HG02571 (cell line): Measurements from ENCODE around the gene MACIR.

ENCODE experiments used
- ATAC-seq: cut with Tn5 transposase; IDR thresholded peaks from one replicate; pipeline ENCODE4 v1.9.1; 2021; ENCODE audit warnings: mild to moderate bottlenecking, moderate library complexity; ENCODE audit not compliant: unreplicated experiment

The MACIR gene

GRCh38 chr5:103244398-103244797 is 14.2 kb upstream of the MACIR start:
- no peak for ATAC-seq

- no peak for ATAC-seq
Observed at GRCh38 chr5:103245761-103246160, 12.8 kb upstream of the MACIR start.

GRCh38 chr5:103247118-103247517 is 11.4 kb upstream of the MACIR start:
- ATAC-seq, result no peak

DNA sequence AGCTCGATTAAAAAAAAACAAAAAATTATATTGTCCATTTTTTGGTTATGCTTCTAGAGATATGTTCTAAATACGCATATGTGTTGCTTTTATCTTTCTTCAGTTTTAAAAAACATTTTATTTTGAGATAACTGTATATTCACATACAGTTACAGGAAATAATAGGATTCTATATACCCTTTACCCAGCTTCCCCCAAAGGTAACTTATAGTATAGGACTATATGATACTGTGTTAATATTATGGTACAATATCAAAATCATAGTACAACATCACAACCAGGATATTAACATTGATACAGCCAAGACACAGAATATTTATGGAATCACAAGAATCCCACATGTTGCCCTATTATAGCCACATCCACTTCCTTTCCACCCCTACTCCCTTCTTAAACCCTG is 9.5 kb upstream of the MACIR start:
- ATAC-seq, result no peak

DNA sequence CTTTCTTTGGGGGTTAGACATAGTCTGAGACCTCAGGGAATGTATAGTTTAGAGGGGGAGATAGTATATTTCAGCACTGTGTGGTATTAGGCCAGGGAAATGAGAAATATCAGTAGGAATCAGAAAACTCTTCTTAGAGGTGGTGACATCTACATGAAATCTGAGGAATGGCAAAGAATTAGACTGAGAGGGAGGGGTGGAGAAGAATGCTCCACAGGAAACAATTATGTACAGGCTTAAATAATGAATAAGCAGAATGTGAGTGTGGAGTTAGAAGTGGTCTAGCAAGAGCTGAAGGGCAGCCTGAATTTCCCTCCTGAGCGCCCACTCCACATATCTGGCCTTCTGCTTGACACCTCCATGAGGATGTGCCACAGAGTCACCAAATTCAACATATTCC is 3.6 kb upstream of the MACIR start:
- no peak for ATAC-seq

- no peak for ATAC-seq
Observed at GRCh38 chr5:103255691-103256090, 2.9 kb upstream of the MACIR start.

GRCh38 chr5:103256178-103256577 is 2.4 kb upstream of the MACIR start:
- no peak for ATAC-seq

DNA sequence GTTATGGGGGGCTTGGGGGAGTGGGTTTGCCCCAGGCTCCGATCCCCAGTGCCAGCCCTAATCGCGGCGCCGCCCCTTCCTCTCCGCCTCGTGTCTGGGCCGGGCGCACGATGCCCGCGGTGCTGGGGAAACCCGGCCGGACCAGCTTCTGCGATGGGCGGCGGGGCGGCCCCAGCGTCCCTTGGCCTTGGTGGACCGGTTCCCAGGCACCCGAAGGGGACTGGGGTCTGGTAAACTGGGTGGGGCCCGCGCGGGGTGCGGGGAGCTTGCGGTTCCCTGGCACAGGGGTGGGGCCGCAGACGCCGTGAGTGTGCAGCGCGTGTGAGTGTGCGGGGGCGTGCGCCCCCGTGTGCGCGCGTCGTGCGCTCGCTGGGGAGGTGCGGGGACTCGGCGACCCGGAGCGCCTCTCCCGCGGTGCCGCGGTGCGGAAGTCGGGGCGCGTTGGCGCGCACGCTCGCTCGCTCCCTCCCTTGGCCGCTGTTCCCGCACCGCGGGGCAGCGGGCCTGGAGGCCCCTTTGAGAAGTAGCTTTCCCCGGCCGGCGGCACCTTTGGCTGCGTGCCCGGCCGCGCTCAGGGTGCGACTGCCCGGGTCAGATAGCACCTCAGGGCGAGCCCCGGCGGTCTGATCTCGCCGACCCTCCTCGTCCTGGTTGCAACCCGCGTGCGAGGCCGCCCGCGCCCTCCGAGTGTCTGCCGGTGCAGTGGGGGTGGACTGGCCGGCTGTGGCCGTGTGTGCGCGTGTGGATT is 568 bp downstream of the MACIR start:
- ATAC-seq, result peak; percentile 36

DNA sequence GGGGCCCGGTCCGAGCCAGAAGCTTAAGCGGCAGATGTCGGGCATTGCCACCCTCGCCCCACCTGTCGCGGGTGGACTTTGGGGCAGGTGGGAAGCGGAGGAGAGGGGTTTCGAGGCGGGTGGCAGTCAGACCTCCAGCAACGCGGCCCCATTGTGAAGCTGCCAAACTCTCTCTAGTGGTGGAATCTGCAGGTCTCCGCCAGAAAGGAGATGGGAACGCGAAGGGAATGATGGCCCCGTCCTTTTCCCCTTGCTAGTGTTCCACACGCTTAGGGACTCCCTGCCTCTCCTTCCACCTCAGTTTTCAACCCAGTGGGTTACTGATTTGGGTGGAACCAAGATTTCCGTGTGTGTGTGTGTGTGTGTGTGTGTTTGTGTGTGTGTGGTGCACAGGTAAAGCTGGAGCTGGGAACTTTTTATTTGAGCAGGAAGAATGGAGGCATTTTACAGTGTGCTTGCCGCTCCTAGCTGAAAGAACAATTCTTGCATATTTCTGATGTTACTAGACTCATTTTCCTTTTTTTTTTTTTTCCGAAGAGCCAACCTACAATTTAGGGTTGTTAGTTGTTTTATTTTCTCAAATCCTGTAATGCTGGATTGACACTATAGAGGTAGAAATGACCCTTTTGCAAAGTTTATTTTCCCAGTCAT is 1.3 kb downstream of the MACIR start:
- ATAC-seq, result no peak

DNA sequence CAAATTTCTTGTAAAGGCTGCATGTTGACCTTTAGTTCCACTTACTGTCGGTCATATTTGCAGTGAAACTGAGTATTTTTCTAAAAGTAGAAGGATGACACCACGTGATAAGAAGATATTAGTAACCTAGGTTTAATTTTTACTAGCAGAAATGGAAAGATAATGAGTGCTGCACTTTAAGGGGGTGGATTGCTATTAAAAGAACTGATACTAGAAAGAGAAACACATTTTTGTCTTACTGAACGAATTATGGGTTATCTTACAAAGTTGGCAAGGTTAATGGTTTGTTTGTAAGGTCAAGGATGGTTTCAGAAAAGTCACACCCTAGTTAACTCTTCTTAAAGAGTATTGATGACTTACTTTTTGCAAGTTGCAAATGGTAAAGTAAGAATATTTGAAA is 2.4 kb downstream of the MACIR start:
- peak; percentile 23 for ATAC-seq

DNA sequence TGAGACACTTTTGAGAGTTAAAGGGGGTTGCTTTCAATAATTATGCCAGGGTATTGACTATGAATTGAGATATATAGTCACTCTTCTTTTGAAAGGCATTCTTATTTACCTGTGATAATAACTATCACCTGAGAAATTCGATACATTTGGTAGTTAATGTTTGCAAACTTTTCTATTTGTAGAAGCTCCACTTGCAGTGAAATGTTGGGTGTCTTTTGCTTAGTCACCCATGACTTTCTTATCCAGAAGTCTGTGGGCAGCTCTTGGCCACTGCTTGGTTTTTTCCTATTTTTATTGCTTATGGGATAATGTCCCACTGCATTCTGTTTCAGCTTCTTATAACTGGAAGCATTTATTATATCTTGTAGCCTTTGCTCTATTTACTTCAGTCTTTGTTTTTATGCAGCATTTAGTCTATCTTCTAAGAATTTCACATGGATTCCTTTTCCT is 3.9 kb downstream of the MACIR start:
- ATAC-seq, result no peak

DNA sequence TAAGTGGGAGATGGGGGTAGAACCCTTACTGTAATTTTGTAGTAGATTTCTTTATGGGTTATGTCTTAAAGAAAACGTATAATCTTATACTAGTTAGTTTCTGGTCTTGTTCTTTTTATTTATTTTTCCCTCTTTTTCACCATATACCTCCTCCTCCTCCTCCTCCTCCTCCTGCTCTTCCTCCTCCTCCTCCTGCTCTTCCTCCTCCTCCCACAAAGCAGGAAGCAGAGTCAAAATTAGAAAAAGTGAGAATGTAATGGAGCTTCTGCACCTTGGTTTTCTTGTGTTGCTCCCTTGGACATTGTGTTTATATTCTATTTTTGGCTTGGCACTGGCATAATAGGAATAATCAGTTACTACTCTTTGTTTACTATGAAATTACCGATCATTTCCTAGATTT is 4.5 kb downstream of the MACIR start:
- ATAC-seq, result no peak

DNA sequence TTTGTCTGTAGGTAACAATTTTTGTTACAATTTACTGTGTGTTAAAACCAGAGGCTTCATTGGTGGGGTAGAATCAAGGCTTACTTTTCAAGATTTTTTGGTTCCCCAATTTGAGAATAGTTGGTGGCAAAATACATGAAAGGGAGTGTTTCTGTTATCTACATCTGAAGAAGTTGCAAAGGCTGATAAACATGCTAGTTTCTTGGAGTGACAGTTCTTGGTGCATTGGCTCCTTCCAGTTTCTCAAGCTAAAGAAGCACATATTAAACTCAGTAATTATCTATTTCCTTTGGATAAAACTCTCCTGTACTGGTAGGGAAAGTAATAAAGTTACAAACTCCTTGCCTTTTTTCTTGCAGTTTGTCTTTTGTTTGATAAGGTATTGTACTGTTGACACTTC is 5.9 kb downstream of the MACIR start:
- no peak for ATAC-seq

GRCh38 chr5:103270581-103270980 is 12.0 kb downstream of the MACIR start:
- ATAC-seq, result no peak

DNA sequence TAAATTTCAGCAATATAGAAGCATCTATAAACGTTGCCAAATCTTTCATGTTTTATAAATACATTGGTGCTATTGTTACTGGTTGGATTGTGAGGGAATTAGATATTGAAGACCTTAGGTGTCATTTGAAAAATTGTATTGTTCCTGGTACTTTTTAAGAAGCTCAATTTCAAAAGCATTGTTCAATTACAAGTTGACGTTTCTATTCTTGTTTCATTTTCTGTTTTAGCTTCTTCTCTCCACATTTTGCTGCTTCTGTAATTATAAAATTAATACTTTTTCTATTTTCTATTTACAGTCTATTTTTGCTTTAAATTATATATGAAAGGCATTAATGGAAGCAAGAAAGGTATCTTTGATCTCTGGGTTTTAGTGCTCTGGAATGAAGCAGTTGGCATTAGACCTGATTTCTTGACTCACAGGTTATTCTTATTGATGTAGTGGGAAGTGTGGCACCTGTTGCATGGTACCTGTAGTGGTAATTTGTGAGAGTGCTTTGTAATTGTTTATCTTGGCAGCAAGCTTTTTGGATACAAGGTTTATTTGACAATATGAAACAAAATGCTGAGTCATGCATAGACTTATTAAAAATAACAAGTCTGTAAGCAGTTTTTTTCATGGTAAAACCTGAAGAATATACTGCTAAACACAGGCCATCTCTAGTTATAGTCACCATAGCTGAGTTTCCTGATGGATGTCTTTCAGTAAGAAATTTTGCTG is 13.2 kb downstream of the MACIR start:
- no peak for ATAC-seq

GRCh38 chr5:103272377-103272776 is 13.8 kb downstream of the MACIR start:
- no peak for ATAC-seq

GRCh38 chr5:103273952-103274351 is 15.4 kb downstream of the MACIR start:
- no peak for ATAC-seq

DNA sequence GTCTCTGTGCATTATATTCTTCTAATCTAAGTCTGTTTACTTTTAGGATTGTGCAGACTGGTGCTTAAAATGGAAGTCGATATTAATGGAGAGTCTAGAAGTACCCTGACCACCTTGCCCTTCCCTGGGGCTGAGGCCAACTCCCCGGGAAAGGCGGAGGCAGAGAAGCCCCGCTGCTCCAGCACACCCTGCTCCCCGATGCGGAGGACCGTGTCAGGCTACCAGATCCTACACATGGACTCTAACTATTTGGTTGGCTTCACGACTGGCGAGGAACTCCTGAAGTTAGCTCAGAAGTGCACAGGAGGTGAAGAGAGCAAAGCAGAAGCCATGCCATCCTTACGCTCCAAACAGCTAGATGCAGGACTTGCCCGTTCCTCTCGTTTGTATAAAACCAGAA is 17.3 kb downstream of the MACIR start:
- no peak for ATAC-seq

DNA sequence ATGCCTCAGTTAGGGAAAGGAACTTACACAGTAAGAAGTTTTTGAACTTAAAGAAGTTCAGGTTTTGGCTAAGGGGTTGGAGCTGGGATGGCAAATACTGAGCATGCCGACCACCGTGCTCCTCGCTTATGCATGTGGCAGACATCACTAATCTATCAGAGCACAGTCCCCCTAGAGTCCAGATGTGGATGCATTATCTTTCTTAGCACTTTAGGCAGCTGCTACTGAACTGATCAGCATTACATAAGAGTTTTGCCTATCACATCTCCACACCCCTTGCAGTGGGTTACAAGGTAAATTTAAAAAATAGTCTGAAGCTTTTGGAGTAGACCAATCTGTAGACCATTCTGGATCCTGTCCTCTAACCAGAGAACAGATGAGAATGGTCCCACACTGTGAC is 22.4 kb downstream of the MACIR start:
- ATAC-seq, result no peak

DNA sequence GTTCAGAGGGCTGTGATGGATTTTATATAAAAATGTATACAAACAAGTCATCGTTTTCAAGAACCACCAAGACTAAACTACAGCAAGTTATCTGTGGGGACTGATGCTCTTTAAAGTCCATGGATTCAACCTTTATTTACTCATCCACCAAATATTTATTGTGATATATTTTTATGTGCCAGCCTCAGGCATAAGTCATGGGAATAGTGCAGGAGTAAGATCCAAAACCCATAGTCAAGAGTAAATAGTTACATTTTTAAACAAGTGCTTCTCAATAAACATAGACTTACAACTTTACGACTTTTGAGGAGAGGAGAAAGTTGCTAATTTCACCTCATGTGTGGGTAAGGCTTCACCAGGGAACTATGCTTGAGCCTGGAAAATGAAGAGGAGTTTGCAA is 24.6 kb downstream of the MACIR start:
- ATAC-seq, result no peak

DNA sequence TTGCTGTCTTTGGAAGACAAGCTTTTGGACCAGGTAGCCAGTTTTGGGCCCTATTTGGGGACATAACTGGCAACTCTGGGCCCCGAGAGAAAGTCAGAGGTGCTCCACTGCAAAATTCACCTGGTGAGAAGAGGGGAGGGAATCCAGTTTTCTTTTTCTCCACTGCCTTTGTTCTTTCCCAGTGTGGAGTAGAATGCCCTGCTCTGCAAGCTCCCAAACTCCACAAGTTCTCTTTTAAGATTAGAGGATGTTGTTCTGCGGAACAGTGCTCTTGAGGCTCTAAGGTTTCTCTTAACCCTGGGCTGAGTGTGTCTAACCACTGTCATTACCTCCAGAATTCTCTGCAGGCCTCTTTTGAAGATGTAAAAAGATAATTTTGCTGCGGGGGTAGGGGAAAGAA is 25.3 kb downstream of the MACIR start:
- ATAC-seq, result no peak

- ATAC-seq, result no peak
Observed at GRCh38 chr5:103286622-103287021, 28.1 kb downstream of the MACIR start.
